Thyroid gland (tissue), 4 donors: ENCODE data around the gene AAMP.

ENCODE experiments used
- POLR2A ChIP-seq, 2 donors: fragments of 450-650 bp; IDR thresholded peaks; one replicate each; pipeline ENCODE4 v1.6.1; 2017; ENCODE audit warnings: antibody characterized with exemption in 2 of 2, mild to moderate bottlenecking in 2 of 2, moderate library complexity in 1 of 2
- TF ChIP-seq, protein P1 (sequence below), 6 experiments: fragments of 200-600 bp in 3 of 6; fragments of 450-650 bp in 3 of 6; sonication (generic) in 3 of 6; IDR thresholded peaks; one replicate each; pipeline ENCODE4 v1.5.1; 2016 to 2019; ENCODE audit warnings: antibody characterized with exemption in 6 of 6, mild to moderate bottlenecking in 2 of 6, inconsistent platforms in 1 of 6, moderate library complexity in 1 of 6

DNA sequence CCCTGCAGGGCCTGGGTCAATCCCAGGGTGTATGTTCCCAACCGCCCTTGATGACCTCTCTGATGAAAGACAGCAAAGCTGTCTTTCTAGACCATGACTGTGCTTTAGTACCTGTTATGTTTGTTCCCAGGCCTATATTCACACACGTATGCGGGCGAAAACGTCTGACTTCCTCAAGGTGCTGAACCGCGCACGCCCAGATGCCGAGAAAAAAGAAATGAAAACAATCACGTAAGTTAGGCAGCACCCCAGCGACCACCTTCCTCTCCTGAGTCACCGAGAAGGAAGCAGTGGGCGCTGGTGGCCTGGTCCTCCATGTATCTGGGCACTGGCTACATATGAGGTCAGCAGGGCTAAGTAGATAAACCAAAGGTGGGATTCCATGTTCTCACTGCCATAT lies 20.2 kb downstream of the AAMP start:
- TF ChIP-seq, protein P1, sequence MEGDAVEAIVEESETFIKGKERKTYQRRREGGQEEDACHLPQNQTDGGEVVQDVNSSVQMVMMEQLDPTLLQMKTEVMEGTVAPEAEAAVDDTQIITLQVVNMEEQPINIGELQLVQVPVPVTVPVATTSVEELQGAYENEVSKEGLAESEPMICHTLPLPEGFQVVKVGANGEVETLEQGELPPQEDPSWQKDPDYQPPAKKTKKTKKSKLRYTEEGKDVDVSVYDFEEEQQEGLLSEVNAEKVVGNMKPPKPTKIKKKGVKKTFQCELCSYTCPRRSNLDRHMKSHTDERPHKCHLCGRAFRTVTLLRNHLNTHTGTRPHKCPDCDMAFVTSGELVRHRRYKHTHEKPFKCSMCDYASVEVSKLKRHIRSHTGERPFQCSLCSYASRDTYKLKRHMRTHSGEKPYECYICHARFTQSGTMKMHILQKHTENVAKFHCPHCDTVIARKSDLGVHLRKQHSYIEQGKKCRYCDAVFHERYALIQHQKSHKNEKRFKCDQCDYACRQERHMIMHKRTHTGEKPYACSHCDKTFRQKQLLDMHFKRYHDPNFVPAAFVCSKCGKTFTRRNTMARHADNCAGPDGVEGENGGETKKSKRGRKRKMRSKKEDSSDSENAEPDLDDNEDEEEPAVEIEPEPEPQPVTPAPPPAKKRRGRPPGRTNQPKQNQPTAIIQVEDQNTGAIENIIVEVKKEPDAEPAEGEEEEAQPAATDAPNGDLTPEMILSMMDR (IDR thresholded peaks at IDR 0.05) = no peak
- TF ChIP-seq POLR2A (IDR thresholded peaks at IDR 0.05) = no peak
